ENCODE data around the gene LMO4.

Gene LMO4

DNA sequence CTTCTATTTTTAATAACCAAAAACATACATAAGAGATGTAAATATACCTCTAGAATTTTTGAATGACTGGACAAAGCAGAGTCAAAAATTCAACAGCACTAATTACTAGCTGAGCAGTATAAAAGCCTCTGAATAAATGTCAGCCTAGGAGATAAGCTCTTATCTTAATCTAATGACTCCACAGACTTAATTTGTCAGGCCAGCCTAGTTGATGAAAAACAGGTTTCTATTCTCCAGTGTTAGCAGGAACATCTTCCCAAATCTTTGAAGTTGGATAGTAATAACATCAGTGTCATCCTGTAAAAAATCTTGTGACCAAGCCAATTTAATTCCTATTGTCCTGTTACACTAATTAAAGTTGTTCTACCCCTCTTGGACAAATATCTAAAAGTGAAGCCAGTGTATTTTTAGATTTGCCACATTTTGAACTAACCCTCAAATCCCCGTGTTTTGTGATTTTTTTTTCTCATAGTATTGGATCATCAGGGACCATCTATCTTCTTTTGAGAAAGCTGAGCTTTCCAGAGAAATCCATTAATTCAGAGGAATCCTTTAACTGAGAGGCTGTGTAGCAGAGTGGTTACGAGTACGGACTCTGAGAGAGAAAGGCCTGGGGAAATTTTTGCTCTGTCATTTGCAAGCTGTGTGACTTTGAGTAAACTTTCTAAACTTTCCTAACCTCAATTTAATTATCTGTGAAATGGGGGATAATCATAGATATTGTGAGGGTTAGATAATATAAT is 41.2 kb downstream of the LMO4 start:
- H3K27me3 ChIP-seq (ENCODE audit: control insufficient read depth, insufficient read depth, low read length), result no peaks in the 10 kb centered on the region
- no peaks in the 10 kb centered on the region for H3K9me3 ChIP-seq (ENCODE audit: control insufficient read depth, low read depth, low read length)
- no peak overlapping the region for H3K9ac ChIP-seq (ENCODE audit: low read length)
- H3K4me1 ChIP-seq (ENCODE audit: control insufficient read depth, low read depth, low read length), result peaks cover 9% of the 10 kb centered on the region
- no peaks in the 10 kb centered on the region for H3K36me3 ChIP-seq (ENCODE audit: control insufficient read depth, low read depth, low read length)
- no peak overlapping the region for H3K4me3 ChIP-seq (ENCODE audit: low read length)
- H3K27ac ChIP-seq (ENCODE audit: low read length), result no peak overlapping the region

DNA sequence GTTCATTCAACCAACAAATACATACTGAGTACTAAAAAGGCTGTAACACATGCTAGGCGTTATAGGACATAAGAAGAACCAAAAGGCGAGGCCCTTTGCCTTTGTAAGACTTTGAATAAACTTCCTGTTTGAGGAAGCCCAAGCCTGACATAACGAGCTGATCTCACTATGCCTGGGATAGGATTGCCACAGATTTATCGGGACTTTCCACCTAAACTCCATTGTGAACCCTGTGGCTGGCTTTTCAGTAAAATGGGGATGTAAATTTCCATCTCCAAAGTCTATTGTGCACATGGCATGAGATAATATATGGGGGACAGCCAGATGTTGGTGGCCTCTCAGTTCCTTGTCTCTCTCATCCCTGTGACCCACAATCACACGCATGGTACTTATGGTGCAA is 41.9 kb downstream of the LMO4 start:
- H3K27me3 ChIP-seq (ENCODE audit: control insufficient read depth, insufficient read depth, low read length), result no peaks in the 10 kb centered on the region
- H3K4me3 ChIP-seq (ENCODE audit: low read length), result no peak overlapping the region
- H3K9ac ChIP-seq (ENCODE audit: low read length), result no peak overlapping the region
- peaks cover 9% of the 10 kb centered on the region for H3K4me1 ChIP-seq (ENCODE audit: control insufficient read depth, low read depth, low read length)
- no peaks in the 10 kb centered on the region for H3K9me3 ChIP-seq (ENCODE audit: control insufficient read depth, low read depth, low read length)
- H3K36me3 ChIP-seq (ENCODE audit: control insufficient read depth, low read depth, low read length), result no peaks in the 10 kb centered on the region
- H3K27ac ChIP-seq (ENCODE audit: low read length), result no peak overlapping the region

DNA sequence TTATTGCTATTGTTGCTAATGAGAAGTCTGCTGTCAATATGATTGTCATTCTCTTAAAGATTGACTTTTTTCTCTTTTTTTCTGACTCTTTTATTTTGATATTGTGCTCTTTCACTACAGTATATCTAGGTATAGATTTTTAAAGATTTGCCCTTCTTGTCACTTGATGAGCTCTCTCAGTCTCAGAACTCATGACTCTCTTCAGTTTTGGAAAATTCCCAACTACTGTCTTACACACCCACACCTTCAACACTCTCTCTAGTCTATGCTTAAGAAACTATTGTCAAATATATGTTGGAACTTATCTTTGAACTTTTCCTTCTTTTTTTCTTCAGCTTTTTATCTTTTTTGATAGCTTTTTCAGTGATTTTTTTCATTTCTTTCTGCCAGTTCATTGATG is 50.6 kb downstream of the LMO4 start:
- H3K27ac ChIP-seq (ENCODE audit: low read length), result no peak overlapping the region
- no peaks in the 10 kb centered on the region for H3K36me3 ChIP-seq (ENCODE audit: control insufficient read depth, low read depth, low read length)
- no peaks in the 10 kb centered on the region for H3K4me1 ChIP-seq (ENCODE audit: control insufficient read depth, low read depth, low read length)
- no peaks in the 10 kb centered on the region for H3K27me3 ChIP-seq (ENCODE audit: control insufficient read depth, insufficient read depth, low read length)
- peaks cover 10% of the 10 kb centered on the region for H3K9me3 ChIP-seq (ENCODE audit: control insufficient read depth, low read depth, low read length)
- H3K9ac ChIP-seq (ENCODE audit: low read length), result no peak overlapping the region
- no peak overlapping the region for H3K4me3 ChIP-seq (ENCODE audit: low read length)

DNA sequence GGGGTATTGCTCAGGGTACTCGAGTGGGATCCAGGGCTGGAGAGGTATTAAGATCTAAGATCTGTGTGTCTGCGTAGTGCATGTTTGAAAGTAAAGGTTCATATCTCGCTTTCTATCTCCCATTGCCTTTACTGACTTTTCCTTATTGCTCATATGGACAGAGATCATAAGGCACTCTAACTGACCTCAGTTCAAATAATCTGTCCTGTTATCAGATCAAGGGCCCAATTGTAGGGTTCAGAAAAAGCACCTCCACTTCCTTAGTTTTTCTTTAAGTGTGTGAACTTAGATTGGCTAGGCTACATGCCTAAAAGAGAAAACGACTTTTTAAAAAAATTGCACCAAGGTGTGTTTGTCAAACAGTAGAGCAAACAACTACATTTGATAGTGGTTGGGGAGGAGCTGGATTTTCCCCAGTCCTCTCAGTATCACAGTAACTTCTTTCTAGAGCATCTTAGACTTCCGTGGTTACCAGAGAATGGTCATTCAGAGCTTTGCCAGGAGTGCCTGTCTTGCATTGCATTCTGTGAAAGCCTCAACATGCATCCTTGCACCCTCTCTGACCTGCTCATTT is 57.6 kb downstream of the LMO4 start:
- no peak overlapping the region for H3K27ac ChIP-seq (ENCODE audit: low read length)
- no peaks in the 10 kb centered on the region for H3K4me1 ChIP-seq (ENCODE audit: control insufficient read depth, low read depth, low read length)
- H3K9me3 ChIP-seq (ENCODE audit: control insufficient read depth, low read depth, low read length), result peaks cover 7% of the 10 kb centered on the region
- H3K36me3 ChIP-seq (ENCODE audit: control insufficient read depth, low read depth, low read length), result no peaks in the 10 kb centered on the region
- no peaks in the 10 kb centered on the region for H3K27me3 ChIP-seq (ENCODE audit: control insufficient read depth, insufficient read depth, low read length)
- no peak overlapping the region for H3K4me3 ChIP-seq (ENCODE audit: low read length)
- no peak overlapping the region for H3K9ac ChIP-seq (ENCODE audit: low read length)

DNA sequence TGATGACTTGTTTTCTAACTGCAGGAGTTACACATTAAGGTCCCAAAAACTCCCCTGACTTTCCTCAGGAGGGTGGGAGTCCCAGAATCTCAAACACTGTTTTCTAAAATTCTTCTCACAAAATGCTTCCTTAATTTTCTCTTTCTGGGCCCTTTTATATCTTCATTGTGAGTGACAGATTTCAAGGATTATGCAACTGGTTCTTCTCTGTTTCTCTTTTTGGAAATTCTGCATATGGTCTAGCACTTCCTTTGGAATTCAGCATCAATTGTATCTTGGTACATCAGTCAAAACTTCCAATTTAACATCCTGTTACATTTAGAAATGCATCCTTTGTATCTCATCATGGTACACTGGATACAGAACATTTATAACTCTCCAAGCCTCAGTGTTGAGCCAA is 59.7 kb downstream of the LMO4 start:
- no peaks in the 10 kb centered on the region for H3K36me3 ChIP-seq (ENCODE audit: control insufficient read depth, low read depth, low read length)
- no peak overlapping the region for H3K4me3 ChIP-seq (ENCODE audit: low read length)
- peaks cover 7% of the 10 kb centered on the region for H3K9me3 ChIP-seq (ENCODE audit: control insufficient read depth, low read depth, low read length)
- no peak overlapping the region for H3K27ac ChIP-seq (ENCODE audit: low read length)
- no peak overlapping the region for H3K9ac ChIP-seq (ENCODE audit: low read length)
- H3K4me1 ChIP-seq (ENCODE audit: control insufficient read depth, low read depth, low read length), result no peaks in the 10 kb centered on the region
- H3K27me3 ChIP-seq (ENCODE audit: control insufficient read depth, insufficient read depth, low read length), result no peaks in the 10 kb centered on the region

DNA sequence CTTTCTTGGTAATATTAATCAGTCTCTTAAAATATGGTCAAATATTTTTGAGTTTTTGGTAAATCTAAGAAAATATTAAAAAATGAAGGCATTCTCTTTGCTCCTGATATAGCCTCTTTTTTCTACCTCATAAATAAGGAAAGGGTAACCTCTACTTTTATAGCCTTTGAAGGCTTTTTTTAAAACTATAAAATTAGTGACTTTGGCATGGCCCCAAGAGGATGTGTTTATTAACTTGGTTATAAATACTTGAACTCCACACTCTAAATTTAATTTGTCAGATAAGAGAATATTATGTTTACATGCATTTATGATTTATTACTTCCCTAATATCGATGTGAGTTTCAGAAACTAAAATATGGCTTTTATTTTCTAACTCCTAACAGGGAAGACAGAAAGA is 60.3 kb downstream of the LMO4 start:
- Histone ChIP-seq H3K27me3 (ENCODE audit: control insufficient read depth, insufficient read depth, low read length) (no peaks in the 10 kb centered on the region), H3K4me1 (ENCODE audit: control insufficient read depth, low read depth, low read length) (no peaks in the 10 kb centered on the region), H3K27ac (ENCODE audit: low read length) (no peak overlapping the region)

DNA sequence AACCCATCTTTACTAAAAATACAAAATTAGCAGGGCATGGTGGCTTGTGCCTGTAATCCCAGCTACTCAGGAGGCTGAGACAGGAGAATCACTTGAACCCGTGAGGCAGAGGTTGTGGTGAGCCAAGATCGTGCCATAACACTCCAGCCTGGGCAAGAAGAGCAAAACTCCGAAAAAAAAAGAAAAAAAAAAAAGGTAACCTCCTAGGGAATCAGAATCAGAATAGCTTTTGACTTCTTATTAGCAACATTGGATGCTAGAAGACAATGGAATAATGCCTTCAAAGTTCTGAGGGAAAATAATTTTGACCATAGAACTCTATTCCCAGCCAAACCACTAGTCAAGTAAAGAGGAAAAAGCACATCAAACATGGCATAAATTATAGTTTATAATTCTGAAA is 60.9 kb downstream of the LMO4 start:
- Histone ChIP-seq H3K4me3 (ENCODE audit: low read length) (no peak overlapping the region), H3K27me3 (ENCODE audit: control insufficient read depth, insufficient read depth, low read length) (no peaks in the 10 kb centered on the region), H3K9me3 (ENCODE audit: control insufficient read depth, low read depth, low read length) (peaks cover 7% of the 10 kb centered on the region), H3K36me3 (ENCODE audit: control insufficient read depth, low read depth, low read length) (no peaks in the 10 kb centered on the region), H3K27ac (ENCODE audit: low read length) (no peak overlapping the region), H3K4me1 (ENCODE audit: control insufficient read depth, low read depth, low read length) (no peaks in the 10 kb centered on the region), H3K9ac (ENCODE audit: low read length) (no peak overlapping the region)

More for the DNA sequence above, 60.3 kb downstream of the LMO4 start:
- no peaks in the 10 kb centered on the region for H3K36me3 ChIP-seq (ENCODE audit: control insufficient read depth, low read depth, low read length)
- H3K9ac ChIP-seq (ENCODE audit: low read length), result no peak overlapping the region
- peaks cover 7% of the 10 kb centered on the region for H3K9me3 ChIP-seq (ENCODE audit: control insufficient read depth, low read depth, low read length)
- no peak overlapping the region for H3K4me3 ChIP-seq (ENCODE audit: low read length)

DNA sequence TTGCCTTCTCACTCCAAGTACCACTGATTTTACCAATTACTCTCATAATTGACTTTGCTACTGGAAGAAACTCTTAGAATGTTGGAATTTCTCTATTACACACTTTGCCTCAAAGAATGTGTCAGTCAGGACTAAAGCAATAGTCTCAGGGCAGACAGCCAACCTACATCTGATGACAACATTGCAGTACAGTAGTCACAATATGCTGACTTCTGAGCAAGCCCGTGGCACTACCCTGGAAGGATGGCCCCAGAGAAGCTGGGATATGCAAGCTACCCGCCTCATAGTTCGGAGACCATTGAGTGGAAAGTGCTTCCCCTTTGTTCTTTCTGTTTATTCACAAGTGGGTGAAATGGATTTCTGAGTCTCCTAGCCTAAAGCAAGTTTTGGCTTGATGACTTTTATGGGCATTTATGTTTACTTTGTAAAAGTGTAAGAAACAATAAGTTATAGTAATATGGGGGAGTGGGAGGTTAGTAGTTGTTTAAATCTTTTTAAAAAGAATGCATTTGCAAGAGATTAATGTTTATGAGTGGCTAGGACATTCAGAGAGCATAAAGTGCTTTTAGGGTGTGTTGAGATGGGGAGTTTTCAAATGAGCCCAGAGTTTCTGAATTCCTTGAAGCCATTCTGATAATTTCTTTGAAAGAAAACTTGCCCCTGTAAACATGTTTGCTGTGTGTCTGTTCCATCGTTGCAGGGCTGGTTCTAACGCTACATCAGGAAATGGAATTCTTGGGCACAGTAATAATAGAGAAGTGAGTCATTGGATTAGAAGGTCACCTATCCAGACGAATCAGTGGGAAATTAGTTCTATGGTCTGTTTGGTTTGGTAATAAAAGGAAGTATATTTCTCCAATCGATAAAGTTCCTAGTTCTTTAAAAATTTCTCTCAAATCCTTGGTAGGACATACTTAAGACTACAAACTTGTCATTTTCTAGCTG is 63.8 kb downstream of the LMO4 start:
- Histone ChIP-seq H3K9me3 (ENCODE audit: control insufficient read depth, low read depth, low read length) (peaks cover 7% of the 10 kb centered on the region), H3K4me1 (ENCODE audit: control insufficient read depth, low read depth, low read length) (no peaks in the 10 kb centered on the region), H3K36me3 (ENCODE audit: control insufficient read depth, low read depth, low read length) (no peaks in the 10 kb centered on the region), H3K27me3 (ENCODE audit: control insufficient read depth, insufficient read depth, low read length) (no peaks in the 10 kb centered on the region), H3K27ac (ENCODE audit: low read length) (no peak overlapping the region), H3K4me3 (ENCODE audit: low read length) (no peak overlapping the region), H3K9ac (ENCODE audit: low read length) (no peak overlapping the region)

DNA sequence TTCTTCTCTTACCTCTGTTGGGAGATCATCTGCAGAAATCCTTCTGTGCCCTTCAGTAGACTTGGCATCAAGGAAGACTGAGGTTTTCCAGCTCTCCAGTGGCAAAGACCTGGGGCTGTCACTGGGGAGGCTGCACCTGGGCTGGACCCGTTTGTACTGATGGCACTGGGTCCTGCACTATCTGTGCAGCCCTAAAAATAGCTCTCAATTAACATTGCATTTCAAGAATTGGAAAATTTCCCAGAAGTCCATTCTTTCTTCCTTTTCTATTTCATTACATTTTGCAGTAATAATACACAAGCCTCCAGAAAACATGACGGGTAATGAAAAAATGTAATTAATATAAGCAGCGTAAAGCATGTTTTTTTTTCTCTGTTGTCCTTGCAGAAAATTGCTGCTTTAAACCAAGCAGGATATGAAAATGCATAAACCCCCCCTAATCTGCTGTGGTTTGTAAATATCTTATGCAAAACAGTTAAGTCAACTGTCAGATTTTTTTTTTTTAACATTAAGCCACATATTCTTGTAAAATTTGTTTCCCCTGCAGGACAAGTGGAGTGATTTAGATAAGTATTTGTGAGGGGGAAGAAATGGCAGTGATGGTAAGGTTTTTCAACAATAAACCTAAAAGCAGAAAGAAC is 64.9 kb downstream of the LMO4 start:
- Histone ChIP-seq H3K27ac (ENCODE audit: low read length) (no peak overlapping the region), H3K9ac (ENCODE audit: low read length) (no peak overlapping the region), H3K27me3 (ENCODE audit: control insufficient read depth, insufficient read depth, low read length) (no peaks in the 10 kb centered on the region), H3K4me1 (ENCODE audit: control insufficient read depth, low read depth, low read length) (no peaks in the 10 kb centered on the region), H3K4me3 (ENCODE audit: low read length) (no peak overlapping the region), H3K9me3 (ENCODE audit: control insufficient read depth, low read depth, low read length) (peaks cover 7% of the 10 kb centered on the region), H3K36me3 (ENCODE audit: control insufficient read depth, low read depth, low read length) (no peaks in the 10 kb centered on the region)

DNA sequence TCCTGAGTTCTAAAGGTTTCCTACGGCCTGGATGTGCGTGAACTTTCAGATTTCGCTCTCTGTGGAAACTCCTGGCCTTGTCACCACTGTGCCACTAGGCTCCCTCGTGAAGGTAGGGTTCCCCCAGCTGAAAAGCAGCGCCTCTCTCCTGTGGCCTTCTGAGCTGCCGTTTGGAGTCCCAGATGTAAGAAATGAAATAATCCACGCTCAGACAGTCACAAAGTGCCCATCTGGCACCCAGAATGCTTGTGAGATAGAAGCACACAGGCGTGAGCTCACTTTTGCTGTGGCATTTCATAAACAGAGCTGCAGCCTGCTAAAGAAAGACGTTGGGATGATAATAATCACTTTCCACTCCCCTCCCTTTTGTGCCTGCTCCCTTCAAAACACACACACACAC is 65.8 kb downstream of the LMO4 start:
- H3K9ac ChIP-seq (ENCODE audit: low read length), result no peak overlapping the region
- no peaks in the 10 kb centered on the region for H3K4me1 ChIP-seq (ENCODE audit: control insufficient read depth, low read depth, low read length)
- no peaks in the 10 kb centered on the region for H3K36me3 ChIP-seq (ENCODE audit: control insufficient read depth, low read depth, low read length)
- no peak overlapping the region for H3K27ac ChIP-seq (ENCODE audit: low read length)
- H3K27me3 ChIP-seq (ENCODE audit: control insufficient read depth, insufficient read depth, low read length), result no peaks in the 10 kb centered on the region
- no peak overlapping the region for H3K4me3 ChIP-seq (ENCODE audit: low read length)
- peaks cover 2% of the 10 kb centered on the region for H3K9me3 ChIP-seq (ENCODE audit: control insufficient read depth, low read depth, low read length)

DNA sequence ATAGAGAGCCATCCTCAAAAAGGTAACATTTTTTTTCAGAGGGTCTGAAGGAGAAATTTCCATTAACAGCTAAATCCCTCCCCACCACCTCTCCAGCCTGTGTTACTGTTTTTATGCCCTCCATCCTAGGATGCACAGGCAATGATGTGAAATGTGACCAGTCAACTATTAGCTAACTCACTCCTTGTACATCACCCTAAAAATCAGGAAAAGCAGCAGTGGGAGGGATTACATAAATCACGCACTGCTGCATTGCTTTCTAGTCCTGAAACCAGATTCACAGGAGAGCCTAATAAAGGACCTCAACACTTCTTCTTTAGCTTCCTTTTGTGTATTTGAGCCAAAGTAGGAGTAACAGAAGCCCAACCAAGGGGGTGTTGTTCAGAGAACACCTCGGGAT is 66.3 kb downstream of the LMO4 start:
- Histone ChIP-seq H3K27me3 (ENCODE audit: control insufficient read depth, insufficient read depth, low read length) (no peaks in the 10 kb centered on the region), H3K27ac (ENCODE audit: low read length) (no peak overlapping the region), H3K36me3 (ENCODE audit: control insufficient read depth, low read depth, low read length) (no peaks in the 10 kb centered on the region), H3K9ac (ENCODE audit: low read length) (no peak overlapping the region), H3K9me3 (ENCODE audit: control insufficient read depth, low read depth, low read length) (no peaks in the 10 kb centered on the region), H3K4me1 (ENCODE audit: control insufficient read depth, low read depth, low read length) (no peaks in the 10 kb centered on the region), H3K4me3 (ENCODE audit: low read length) (no peak overlapping the region)

Measured in iPS-18a (cell line).